A549 (cell line): ENCODE measurements around the gene OVOL1.

Source experiments
- BHLHE40 ChIP-seq: IDR thresholded peaks from 2 replicates; pipeline ENCODE4 v1.6.1; 2012; ENCODE audit warnings: low read depth, low read length, inconsistent platforms
- HOXA7 ChIP-seq: fragments of 250-450 bp; sonication (Bioruptor Pico); IDR thresholded peaks from 2 replicates; pipeline ENCODE4 v1.5.0; 2020; ENCODE audit warnings: mild to moderate bottlenecking, moderate library complexity
- JUNB ChIP-seq: fragments of >200 bp; sonication (Bioruptor Twin); formaldehyde crosslinking; IDR thresholded peaks from 2 replicates; pipeline ENCODE4 v1.6.1; 2016
- MAZ ChIP-seq: fragments of 150-350 bp; IDR thresholded peaks from 2 replicates; pipeline ENCODE4 v1.6.1; 2014; ENCODE audit warnings: antibody characterized with exemption, low read depth, low read length, borderline replicate concordance
- RAD21 ChIP-seq, 2 experiments: fragments of >200 bp in 1 of 2; sonication (Bioruptor Twin) in 1 of 2; formaldehyde crosslinking in 1 of 2; IDR thresholded peaks in 1 of 2; conservative IDR thresholded peaks in 1 of 2; 2 replicates in 1 of 2; 3 replicates in 1 of 2; pipeline ENCODE4 v1.6.1; 2012 to 2018; ENCODE audit warnings: inconsistent platforms in 1 of 2
- RARB ChIP-seq: fragments of 250-450 bp; sonication (Bioruptor Pico); IDR thresholded peaks from 2 replicates; pipeline ENCODE4 v1.8.0; 2021; ENCODE audit warnings: mild to moderate bottlenecking, moderate library complexity
- RFX5 ChIP-seq: fragments of 450-650 bp; IDR thresholded peaks from 2 replicates; pipeline ENCODE4 v1.7.1; 2014; ENCODE audit warnings: antibody characterized with exemption, mild to moderate bottlenecking, moderate library complexity
- TP53 ChIP-seq: fragments of 250-450 bp; sonication (Bioruptor Pico); IDR thresholded peaks from 2 replicates; pipeline ENCODE4 v1.5.0; 2021; ENCODE audit warnings: mild to moderate bottlenecking, moderate library complexity
- ZSCAN20 ChIP-seq: fragments of 250-450 bp; sonication (Bioruptor Pico); IDR thresholded peaks from 2 replicates; pipeline ENCODE4 v1.8.0; 2022; ENCODE audit warnings: mild to moderate bottlenecking, moderate library complexity
- TF ChIP-seq, protein P1 (sequence below): IDR thresholded peaks from 2 replicates; pipeline ENCODE4 v1.6.1; 2012
- TF ChIP-seq, protein P2 (sequence below): fragments of >200 bp; sonication (Bioruptor Twin); formaldehyde crosslinking; IDR thresholded peaks from 3 replicates; pipeline ENCODE4 v1.5.1; 2016
- TF ChIP-seq, protein P3 (sequence below): fragments of 200-600 bp; sonication (generic); IDR thresholded peaks from 2 replicates; pipeline ENCODE4 v1.6.1; 2016; ENCODE audit warnings: antibody characterized with exemption, mild to moderate bottlenecking, moderate library complexity
- TF ChIP-seq, protein P4 (sequence below): fragments of 450-650 bp; IDR thresholded peaks from 2 replicates; pipeline ENCODE4 v1.6.1; 2014; ENCODE audit warnings: antibody characterized with exemption

DNA sequence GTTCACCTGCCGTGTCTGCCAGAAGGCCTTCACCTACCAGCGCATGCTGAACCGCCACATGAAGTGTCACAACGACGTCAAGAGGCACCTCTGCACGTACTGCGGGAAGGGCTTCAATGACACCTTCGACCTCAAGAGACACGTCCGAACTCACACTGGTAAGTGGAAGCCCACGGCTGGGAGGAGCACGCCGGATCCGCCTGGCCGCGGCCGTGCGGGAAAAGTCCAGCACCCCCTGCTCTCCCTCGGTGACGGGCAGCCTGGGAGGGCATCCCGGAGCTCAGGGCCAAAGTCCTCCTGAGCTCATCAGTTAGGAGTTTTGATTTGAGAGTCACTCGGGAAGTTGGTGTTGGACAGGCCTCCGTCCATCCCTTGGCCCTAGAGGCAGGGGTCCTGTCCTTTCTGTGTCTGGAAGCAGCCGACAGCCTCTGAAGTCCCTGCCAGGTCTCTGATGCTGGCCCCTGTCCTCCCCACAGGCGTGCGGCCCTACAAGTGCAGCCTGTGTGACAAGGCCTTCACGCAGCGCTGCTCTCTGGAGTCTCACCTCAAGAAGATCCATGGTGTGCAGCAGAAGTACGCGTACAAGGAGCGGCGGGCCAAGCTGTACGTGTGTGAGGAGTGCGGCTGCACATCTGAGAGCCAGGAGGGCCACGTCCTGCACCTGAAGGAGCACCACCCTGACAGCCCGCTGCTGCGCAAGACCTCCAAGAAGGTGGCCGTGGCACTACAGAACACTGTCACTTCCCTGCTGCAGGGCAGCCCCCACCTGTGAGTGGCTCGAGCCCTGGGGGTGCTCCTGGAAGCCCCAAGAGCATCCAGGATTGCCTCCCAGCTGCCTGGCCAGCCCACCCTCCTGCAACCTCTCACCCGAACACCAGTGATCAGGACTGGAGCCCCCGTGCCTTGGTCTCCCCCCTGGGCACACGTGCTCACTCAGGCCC is 8.0 kb downstream of the OVOL1 start:
- TF ChIP-seq BHLHE40 (no peak), HOXA7 (CRISPR knock-in tag) (no peak), MAZ (no peak), TP53 (no peak), RARB (no peak), RFX5 (no peak), JUNB (no peak), ZSCAN20 (CRISPR knock-in tag) (no peak), RAD21 (conservative IDR thresholded peaks at IDR 0.05 in 1 of 2, IDR thresholded peaks at IDR 0.05 in 1 of 2) (no peak)
- TF ChIP-seq, protein P1, sequence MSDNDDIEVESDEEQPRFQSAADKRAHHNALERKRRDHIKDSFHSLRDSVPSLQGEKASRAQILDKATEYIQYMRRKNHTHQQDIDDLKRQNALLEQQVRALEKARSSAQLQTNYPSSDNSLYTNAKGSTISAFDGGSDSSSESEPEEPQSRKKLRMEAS: no peak
- TF ChIP-seq, protein P2, sequence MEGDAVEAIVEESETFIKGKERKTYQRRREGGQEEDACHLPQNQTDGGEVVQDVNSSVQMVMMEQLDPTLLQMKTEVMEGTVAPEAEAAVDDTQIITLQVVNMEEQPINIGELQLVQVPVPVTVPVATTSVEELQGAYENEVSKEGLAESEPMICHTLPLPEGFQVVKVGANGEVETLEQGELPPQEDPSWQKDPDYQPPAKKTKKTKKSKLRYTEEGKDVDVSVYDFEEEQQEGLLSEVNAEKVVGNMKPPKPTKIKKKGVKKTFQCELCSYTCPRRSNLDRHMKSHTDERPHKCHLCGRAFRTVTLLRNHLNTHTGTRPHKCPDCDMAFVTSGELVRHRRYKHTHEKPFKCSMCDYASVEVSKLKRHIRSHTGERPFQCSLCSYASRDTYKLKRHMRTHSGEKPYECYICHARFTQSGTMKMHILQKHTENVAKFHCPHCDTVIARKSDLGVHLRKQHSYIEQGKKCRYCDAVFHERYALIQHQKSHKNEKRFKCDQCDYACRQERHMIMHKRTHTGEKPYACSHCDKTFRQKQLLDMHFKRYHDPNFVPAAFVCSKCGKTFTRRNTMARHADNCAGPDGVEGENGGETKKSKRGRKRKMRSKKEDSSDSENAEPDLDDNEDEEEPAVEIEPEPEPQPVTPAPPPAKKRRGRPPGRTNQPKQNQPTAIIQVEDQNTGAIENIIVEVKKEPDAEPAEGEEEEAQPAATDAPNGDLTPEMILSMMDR: no peak
- TF ChIP-seq, protein P3, sequence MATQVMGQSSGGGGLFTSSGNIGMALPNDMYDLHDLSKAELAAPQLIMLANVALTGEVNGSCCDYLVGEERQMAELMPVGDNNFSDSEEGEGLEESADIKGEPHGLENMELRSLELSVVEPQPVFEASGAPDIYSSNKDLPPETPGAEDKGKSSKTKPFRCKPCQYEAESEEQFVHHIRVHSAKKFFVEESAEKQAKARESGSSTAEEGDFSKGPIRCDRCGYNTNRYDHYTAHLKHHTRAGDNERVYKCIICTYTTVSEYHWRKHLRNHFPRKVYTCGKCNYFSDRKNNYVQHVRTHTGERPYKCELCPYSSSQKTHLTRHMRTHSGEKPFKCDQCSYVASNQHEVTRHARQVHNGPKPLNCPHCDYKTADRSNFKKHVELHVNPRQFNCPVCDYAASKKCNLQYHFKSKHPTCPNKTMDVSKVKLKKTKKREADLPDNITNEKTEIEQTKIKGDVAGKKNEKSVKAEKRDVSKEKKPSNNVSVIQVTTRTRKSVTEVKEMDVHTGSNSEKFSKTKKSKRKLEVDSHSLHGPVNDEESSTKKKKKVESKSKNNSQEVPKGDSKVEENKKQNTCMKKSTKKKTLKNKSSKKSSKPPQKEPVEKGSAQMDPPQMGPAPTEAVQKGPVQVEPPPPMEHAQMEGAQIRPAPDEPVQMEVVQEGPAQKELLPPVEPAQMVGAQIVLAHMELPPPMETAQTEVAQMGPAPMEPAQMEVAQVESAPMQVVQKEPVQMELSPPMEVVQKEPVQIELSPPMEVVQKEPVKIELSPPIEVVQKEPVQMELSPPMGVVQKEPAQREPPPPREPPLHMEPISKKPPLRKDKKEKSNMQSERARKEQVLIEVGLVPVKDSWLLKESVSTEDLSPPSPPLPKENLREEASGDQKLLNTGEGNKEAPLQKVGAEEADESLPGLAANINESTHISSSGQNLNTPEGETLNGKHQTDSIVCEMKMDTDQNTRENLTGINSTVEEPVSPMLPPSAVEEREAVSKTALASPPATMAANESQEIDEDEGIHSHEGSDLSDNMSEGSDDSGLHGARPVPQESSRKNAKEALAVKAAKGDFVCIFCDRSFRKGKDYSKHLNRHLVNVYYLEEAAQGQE: no peak
- TF ChIP-seq, protein P4, sequence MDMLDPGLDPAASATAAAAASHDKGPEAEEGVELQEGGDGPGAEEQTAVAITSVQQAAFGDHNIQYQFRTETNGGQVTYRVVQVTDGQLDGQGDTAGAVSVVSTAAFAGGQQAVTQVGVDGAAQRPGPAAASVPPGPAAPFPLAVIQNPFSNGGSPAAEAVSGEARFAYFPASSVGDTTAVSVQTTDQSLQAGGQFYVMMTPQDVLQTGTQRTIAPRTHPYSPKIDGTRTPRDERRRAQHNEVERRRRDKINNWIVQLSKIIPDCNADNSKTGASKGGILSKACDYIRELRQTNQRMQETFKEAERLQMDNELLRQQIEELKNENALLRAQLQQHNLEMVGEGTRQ: no peak
